ENCODE measurements around the gene MPP3. TPM values are rescaled to one million over a fixed set of nuclear protein-coding genes. Genes with fewer than 3 reads are reported as not detected.

The MPP3 gene
- total RNA-seq, 1 experiment from 2014 or later: 34.3 TPM

DNA sequence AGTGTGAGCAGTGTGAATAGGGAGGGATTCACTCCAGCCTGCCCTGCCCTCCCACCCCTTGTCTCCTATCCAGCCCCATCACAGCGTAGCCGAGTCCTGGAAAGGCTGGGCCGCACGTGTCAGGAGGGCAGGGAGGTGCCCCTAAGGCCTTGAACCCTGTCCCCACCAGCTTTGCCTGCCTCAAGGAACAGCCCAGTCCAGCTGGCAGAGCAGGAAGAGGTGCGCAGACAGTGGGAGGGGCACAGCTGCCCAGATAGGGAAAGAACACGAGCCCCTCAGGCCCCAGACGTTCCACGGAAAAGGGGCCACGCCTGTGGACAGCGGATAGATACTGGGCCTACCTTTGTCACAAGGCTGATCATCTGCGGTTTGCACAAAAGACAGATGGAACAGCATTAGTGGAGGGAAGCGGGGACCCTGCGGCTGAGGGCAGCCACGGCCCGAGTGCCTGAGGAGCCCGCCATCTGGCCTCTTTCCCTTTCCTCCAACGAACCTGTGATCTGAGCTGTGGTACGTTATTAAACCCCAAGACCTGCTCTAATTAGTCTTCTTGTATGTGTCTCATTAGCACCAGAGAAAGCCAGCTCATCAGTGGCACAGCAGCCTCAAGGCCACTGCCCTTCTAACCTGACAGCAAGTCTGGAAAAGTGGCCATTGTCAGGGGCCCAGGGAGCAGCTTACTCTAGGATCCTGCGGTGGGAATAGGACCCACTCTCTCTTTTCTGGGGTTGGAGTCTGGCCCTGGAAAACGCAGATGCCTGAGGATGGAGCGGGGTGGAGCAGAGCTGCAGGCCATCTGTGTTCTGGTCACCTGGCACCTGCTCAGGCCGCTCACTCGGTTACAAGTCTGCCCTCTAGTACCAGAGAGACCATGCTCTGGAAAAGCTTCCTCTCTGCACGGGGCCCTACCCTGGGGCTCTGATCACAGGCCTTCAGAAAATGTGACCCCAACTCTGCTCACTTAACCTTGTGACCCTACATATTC is 16.3 kb downstream of the MPP3 start:
- H3K27me3 ChIP-seq (ENCODE audit: low read length): no peaks in the 10 kb centered on the region
- no peak overlapping the region for H3K9ac ChIP-seq (ENCODE audit: low read length)
- BruUV-seq (replicated peaks): no TSS peak
- no peaks in the 10 kb centered on the region for H3F3A ChIP-seq (ENCODE audit: low read length, unreplicated experiment)
- no peak overlapping the region for H2AFZ ChIP-seq (ENCODE audit: low read length)
- H4K20me1 ChIP-seq (ENCODE audit: low read length): no peaks in the 10 kb centered on the region
- no peak overlapping the region for H3K4me2 ChIP-seq (ENCODE audit: low read length)
- no peak overlapping the region for H3K4me3 ChIP-seq (ENCODE audit: low read length)
- DNase-seq (no peak), ATAC-seq (no peak)
- H3K4me1 ChIP-seq (ENCODE audit: insufficient read depth, low read length): peaks cover 16% of the 10 kb centered on the region
- CTCF ChIA-PET: interaction anchor here (0.6 kb wide), 1 partner anchor 24 kb away, joined by 6 read pairs; no protein-coding TSS in a partner anchor
- peaks cover 22% of the 10 kb centered on the region; the same call in 1 of the 2 replicates for H3K36me3 ChIP-seq (ENCODE audit: low read depth, low read length)
- no peaks in the 10 kb centered on the region for H3K9me3 ChIP-seq (ENCODE audit: low read length)
- no peak overlapping the region for H3K27ac ChIP-seq (ENCODE audit: low read length)
- TF ChIP-seq EZH2phosphoT487 (IDR thresholded peaks at IDR 0.05; ENCODE audit: borderline replicate concordance, low read length) (no peak), CTCF (conservative IDR thresholded peaks at IDR 0.05; ENCODE audit: low read depth, low read length) (no peak), EZH2 (IDR thresholded peaks at IDR 0.05; ENCODE audit: low read length, unreplicated experiment) (no peak)
- H3K9me2 ChIP-seq (replicated peaks; ENCODE audit: low read length): no peaks in the 10 kb centered on the region
- intact Hi-C loops (cut with micrococcal nuclease): no loop called here
- POLR2A ChIA-PET (ENCODE audit: unreplicated experiment): no interaction called here
- no peaks in the 10 kb centered on the region for H3K79me2 ChIP-seq (ENCODE audit: low read length)

DNA sequence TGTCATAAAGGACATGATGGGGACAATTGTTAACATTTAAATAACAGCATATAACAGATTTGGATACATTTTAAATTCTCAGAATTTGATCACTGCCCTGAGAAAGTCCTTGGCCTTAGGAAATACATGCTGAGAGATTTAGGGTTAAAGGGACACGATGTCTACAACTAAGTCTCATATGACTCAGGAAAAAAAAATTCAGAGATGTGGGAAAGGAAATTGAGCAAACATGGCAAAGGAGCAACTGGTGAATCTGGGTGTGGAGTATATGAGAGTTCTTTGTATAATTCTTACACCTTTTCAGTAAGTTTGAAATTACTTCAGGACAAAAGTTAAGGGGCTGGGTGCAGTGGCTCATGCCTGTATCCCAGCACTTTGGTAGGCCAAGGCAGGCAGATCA is 18.2 kb downstream of the MPP3 start:
- Histone ChIP-seq H4K20me1 (ENCODE audit: low read length) (no peaks in the 10 kb centered on the region), H3F3A (ENCODE audit: low read length, unreplicated experiment) (no peaks in the 10 kb centered on the region), H3K9me2 (replicated peaks; ENCODE audit: low read length) (no peaks in the 10 kb centered on the region), H3K9me3 (ENCODE audit: low read length) (no peaks in the 10 kb centered on the region), H3K9ac (ENCODE audit: low read length) (no peak overlapping the region), H3K4me1 (ENCODE audit: insufficient read depth, low read length) (peaks cover 16% of the 10 kb centered on the region), H3K27ac (ENCODE audit: low read length) (peak overlapping the region; percentile 18; the same call in 1 of the 2 replicates), H3K79me2 (ENCODE audit: low read length) (no peaks in the 10 kb centered on the region), H3K4me3 (ENCODE audit: low read length) (no peak overlapping the region), H3K36me3 (ENCODE audit: low read depth, low read length) (peaks cover 18% of the 10 kb centered on the region; the same call in 1 of the 2 replicates), H3K27me3 (ENCODE audit: low read length) (no peaks in the 10 kb centered on the region), H2AFZ (ENCODE audit: low read length) (no peak overlapping the region), H3K4me2 (ENCODE audit: low read length) (peak overlapping the region; percentile 30)
- CTCF ChIA-PET: no interaction called here
- peak; percentile 76 for DNase-seq
- ATAC-seq: peak; percentile 80
- BruUV-seq (replicated peaks): no TSS peak
- intact Hi-C loops (cut with micrococcal nuclease): no loop called here
- TF ChIP-seq EZH2 (IDR thresholded peaks at IDR 0.05; ENCODE audit: low read length, unreplicated experiment): no peak
- POLR2A ChIA-PET (ENCODE audit: unreplicated experiment): no interaction called here

- Histone ChIP-seq H3K4me1 (ENCODE audit: insufficient read depth, low read length) (peaks cover 16% of the 10 kb centered on the region), H3K79me2 (ENCODE audit: low read length) (no peaks in the 10 kb centered on the region), H3K4me2 (ENCODE audit: low read length) (no peak overlapping the region), H3F3A (ENCODE audit: low read length, unreplicated experiment) (no peaks in the 10 kb centered on the region), H3K36me3 (ENCODE audit: low read depth, low read length) (peaks cover 21% of the 10 kb centered on the region; the same call in 1 of the 2 replicates), H3K4me3 (ENCODE audit: low read length) (no peak overlapping the region), H3K27ac (ENCODE audit: low read length) (no peak overlapping the region), H3K9me2 (replicated peaks; ENCODE audit: low read length) (no peaks in the 10 kb centered on the region), H3K9me3 (ENCODE audit: low read length) (no peaks in the 10 kb centered on the region), H4K20me1 (ENCODE audit: low read length) (no peaks in the 10 kb centered on the region), H3K27me3 (ENCODE audit: low read length) (no peaks in the 10 kb centered on the region), H2AFZ (ENCODE audit: low read length) (no peak overlapping the region), H3K9ac (ENCODE audit: low read length) (no peak overlapping the region)
- peak; percentile 31; the same call in 1 of the 2 replicates for TF ChIP-seq CTCF (conservative IDR thresholded peaks at IDR 0.05; ENCODE audit: low read depth, low read length)
- no peak for TF ChIP-seq EZH2 (IDR thresholded peaks at IDR 0.05; ENCODE audit: low read length, unreplicated experiment)
- no TSS peak for BruUV-seq (replicated peaks)
- intact Hi-C loops (cut with micrococcal nuclease): no loop called here
- DNase-seq: no peak
- ATAC-seq: no peak
- CTCF ChIA-PET: no interaction called here
- POLR2A ChIA-PET (ENCODE audit: unreplicated experiment): no interaction called here
Measured at GRCh38 chr17:43814026-43814425, 18.9 kb downstream of the MPP3 start.
